Brain microvascular endothelial cell (primary cell): ENCODE data around the gene TPPP3.

Source experiments
- DNase-seq: peaks from one replicate; pipeline ENCODE4 v3.0.0-alpha.2; 2020
- H3K27ac ChIP-seq: fragments of 250-450 bp; sonication (Bioruptor Pico); 2 replicates; pipeline ENCODE4 v1.5.1; 2020; ENCODE audit warnings: mild to moderate bottlenecking, moderate library complexity
- H3K27me3 ChIP-seq: fragments of 250-450 bp; sonication (Bioruptor Pico); replicated peaks from 2 replicates; pipeline ENCODE4 v1.5.1; 2020; ENCODE audit warnings: mild to moderate bottlenecking
- H3K36me3 ChIP-seq: fragments of 250-450 bp; sonication (Bioruptor Pico); replicated peaks from 2 replicates; pipeline ENCODE4 v1.5.1; 2020; ENCODE audit warnings: mild to moderate bottlenecking
- H3K4me3 ChIP-seq: 2 replicates; pipeline ENCODE4 v1.5.1; 2011; ENCODE audit warnings: low read depth, mild to moderate bottlenecking, control low read depth, low read length, moderate library complexity
- CTCF ChIP-seq: IDR thresholded peaks from 2 replicates; pipeline ENCODE4 v1.5.1; 2011; ENCODE audit warnings: low read depth, mild to moderate bottlenecking, moderate library complexity, low read length, control low read depth, inconsistent platforms; ENCODE audit errors: missing control alignments
- in situ Hi-C: cut with HindIII; loops from 2 replicates; pipeline ENCODE4 v1.10.0; 2017; ENCODE audit warnings: low sequenced_read_pairs, low pct_ligation_motif_present

Gene TPPP3

DNA sequence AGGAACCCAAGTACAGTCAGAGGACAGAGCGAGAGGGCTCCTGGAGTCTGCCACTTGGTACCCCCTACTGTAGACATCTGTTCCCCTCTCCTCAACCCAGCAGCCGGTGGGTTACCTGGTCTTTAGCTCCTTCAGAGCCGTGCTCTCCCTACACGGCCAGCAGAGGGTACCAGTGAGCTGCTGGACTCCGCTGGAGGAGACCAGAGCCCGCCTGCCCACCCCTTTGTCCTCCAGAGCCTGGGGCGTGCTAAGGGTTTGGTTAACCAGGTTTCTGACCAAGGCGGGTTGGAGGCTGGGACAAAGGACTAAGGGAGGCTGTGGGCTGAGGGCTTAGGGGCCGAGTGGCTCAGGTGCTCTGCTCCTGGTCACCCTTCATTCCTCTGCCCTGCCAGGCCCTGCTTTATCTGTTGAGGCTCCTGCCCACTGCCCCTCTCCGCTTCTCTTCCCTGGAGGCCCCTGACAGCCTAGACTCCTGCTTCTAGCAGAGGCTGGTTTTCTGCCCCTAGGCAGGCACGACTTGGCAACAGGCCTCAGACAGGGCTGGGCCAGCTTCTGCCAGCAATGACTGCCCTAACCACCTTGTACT lies 34.9 kb upstream of the TPPP3 start:
- Histone ChIP-seq H3K4me3 (no peak overlapping the region), H3K27me3 (peaks cover 33% of the 10 kb centered on the region), H3K27ac (no peak overlapping the region), H3K36me3 (no peaks in the 10 kb centered on the region)
- in situ Hi-C loops, result no loop called here
- peak; percentile 97 for TF ChIP-seq CTCF
- peak; percentile 22 for DNase-seq

GRCh38 chr16:67426950-67427349 lies 33.7 kb upstream of the TPPP3 start:
- Histone ChIP-seq H3K36me3 (no peaks in the 10 kb centered on the region), H3K27ac (no peak overlapping the region), H3K4me3 (no peak overlapping the region), H3K27me3 (peaks cover 33% of the 10 kb centered on the region)
- no peak for DNase-seq
- no peak for TF ChIP-seq CTCF
- in situ Hi-C loops, result no loop called here

GRCh38 chr16:67426022-67426421 lies 32.7 kb upstream of the TPPP3 start:
- Histone ChIP-seq H3K27ac (no peak overlapping the region), H3K36me3 (no peaks in the 10 kb centered on the region), H3K27me3 (peaks cover 31% of the 10 kb centered on the region), H3K4me3 (no peak overlapping the region)
- DNase-seq, result no peak
- no peak for TF ChIP-seq CTCF
- in situ Hi-C loops, result no loop called here

- Histone ChIP-seq H3K27me3 (peaks cover 29% of the 10 kb centered on the region), H3K36me3 (no peaks in the 10 kb centered on the region), H3K27ac (no peak overlapping the region), H3K4me3 (no peak overlapping the region)
- in situ Hi-C loops, result no loop called here
- DNase-seq, result no peak
- TF ChIP-seq CTCF, result no peak
Measured at GRCh38 chr16:67425580-67425979, 32.3 kb upstream of the TPPP3 start.

DNA sequence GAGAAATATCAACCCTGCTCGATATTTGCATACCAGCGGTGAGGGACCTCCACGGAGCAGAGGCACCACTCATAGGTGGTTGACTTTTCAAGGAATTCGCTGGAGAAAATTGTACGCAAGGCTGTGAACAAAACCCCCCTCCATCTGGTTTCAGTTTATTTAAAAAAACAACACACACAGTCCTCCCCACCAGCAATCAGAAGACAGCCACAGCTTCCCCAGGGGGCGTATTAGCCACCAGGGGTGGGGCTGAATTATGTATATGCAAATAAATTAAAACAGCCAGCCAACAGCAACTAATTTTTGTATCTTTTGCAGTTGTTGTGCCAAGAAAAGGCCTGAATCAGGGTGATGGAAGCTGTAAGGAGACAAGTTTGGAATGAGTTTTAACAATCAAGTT lies 31.8 kb upstream of the TPPP3 start:
- Histone ChIP-seq H3K27ac (no peak overlapping the region), H3K4me3 (no peak overlapping the region), H3K27me3 (peaks cover 24% of the 10 kb centered on the region), H3K36me3 (no peaks in the 10 kb centered on the region)
- DNase-seq, result no peak
- no peak for TF ChIP-seq CTCF
- in situ Hi-C loops, result no loop called here

DNA sequence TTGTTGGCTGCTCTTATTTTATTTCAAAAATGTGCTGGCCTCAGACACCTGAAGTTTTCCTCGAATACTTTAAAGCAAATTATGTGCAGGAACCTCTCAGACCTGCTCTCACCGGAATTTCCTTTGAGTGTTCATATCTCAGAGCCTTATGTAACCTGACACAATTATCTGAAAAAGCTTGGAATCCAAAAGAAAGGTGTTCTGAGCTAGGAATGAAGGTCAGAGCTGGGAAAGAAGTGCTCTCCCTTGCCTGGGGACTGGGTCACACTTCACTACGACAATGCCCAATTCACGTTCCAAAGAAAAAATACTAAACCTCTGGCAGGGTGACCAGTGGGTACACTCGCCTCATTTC lies 30.9 kb upstream of the TPPP3 start:
- in situ Hi-C loops, result no loop called here
- TF ChIP-seq CTCF, result no peak
- Histone ChIP-seq H3K36me3 (no peaks in the 10 kb centered on the region), H3K4me3 (no peak overlapping the region), H3K27ac (no peak overlapping the region), H3K27me3 (peaks cover 19% of the 10 kb centered on the region)
- DNase-seq, result no peak
